RPMI7951 (cell line): ENCODE results near the gene TCEA3. TPM values are rescaled to one million over a fixed set of nuclear protein-coding genes. Genes with fewer than 3 reads are reported as not detected.
"Not testable (repeated sequence)": the region's sequence is repeated elsewhere in the genome, so short reads cannot be mapped to it uniquely, and the experiment has no call there.

Experiments
- DNase-seq: peaks from one replicate; pipeline ENCODE4 v3.0.0-alpha.2; 2012; ENCODE audit warnings: low read depth
- total RNA-seq: library from RNA; depleted of rRNA; stranded (reverse); fragments of >200 nt; shearing (Covaris generic); gene quantifications from 2 replicates; pipeline ENCODE4 v1.2.3, GENCODE V29; 2014

The TCEA3 gene
- total RNA-seq, 1 experiment from 2014 or later = 1.7 TPM

- DNase-seq = no peak
These were observed 32.3 kb downstream of the TCEA3 start for GRCh38 chr1:23392125-23392855.

- no peak for DNase-seq
These were observed 34.7 kb downstream of the TCEA3 start for GRCh38 chr1:23389837-23390321.

GRCh38 chr1:23387494-23387893 lies 37.1 kb downstream of the TCEA3 start:
- DNase-seq = no peak

- peak; percentile 81 for DNase-seq
These were observed 39.4 kb downstream of the TCEA3 start for GRCh38 chr1:23385119-23385621.

GRCh38 chr1:23384312-23385058 lies 40.1 kb downstream of the TCEA3 start:
- peak; percentile 86 for DNase-seq

GRCh38 chr1:23383577-23384311 lies 40.8 kb downstream of the TCEA3 start:
- DNase-seq = no peak

- no peak for DNase-seq
These were observed 43.2 kb downstream of the TCEA3 start for GRCh38 chr1:23381233-23381885.

- no peak for DNase-seq
These were observed 43.8 kb downstream of the TCEA3 start for GRCh38 chr1:23380719-23381118.

- not testable (repeated sequence) for DNase-seq
These were observed 44.3 kb downstream of the TCEA3 start for GRCh38 chr1:23380236-23380635.

GRCh38 chr1:23376890-23377811 lies 47.4 kb downstream of the TCEA3 start:
- peak; percentile 89 for DNase-seq

GRCh38 chr1:23374079-23374735 lies 50.3 kb downstream of the TCEA3 start:
- DNase-seq = not testable (repeated sequence)

GRCh38 chr1:23371987-23372880 lies 52.3 kb downstream of the TCEA3 start:
- DNase-seq = no peak

- no peak for DNase-seq
These were observed 53.6 kb downstream of the TCEA3 start for GRCh38 chr1:23370709-23371584.

- DNase-seq = no peak
These were observed 54.2 kb downstream of the TCEA3 start for GRCh38 chr1:23370330-23370708.

GRCh38 chr1:23369335-23370013 lies 55.1 kb downstream of the TCEA3 start, which contains the start of gene ZNF436:
Gene ZNF436 (minus strand): TSS chr1:23369836. CDS start chr1:23368005, 1,831 bp downstream.
- DNase-seq = peak; percentile 89

- peak; percentile 92 for DNase-seq
These were observed 55.8 kb downstream of the TCEA3 start for GRCh38 chr1:23368562-23369334.
